K562 (cell line): ENCODE results near the gene ATP5F1A. TPM values are rescaled to one million over a fixed set of nuclear protein-coding genes. Genes with fewer than 3 reads are reported as not detected.

Experiments used
- ATAC-seq: fragments of 200-7000 bp; cut with Tn5 transposase; 3 replicates; pipeline ENCODE4 v1.9.1; 2020; ENCODE audit warnings: moderate library complexity
- BruUV-seq: library from RNA; stranded (reverse); fragments of 400-500 nt; replicated peaks from 2 replicates; lab custom pipeline; 2021; lab: Mats Ljungman, UMichigan
- CTCF ChIA-PET: fragments of 300-600 bp; formaldehyde crosslinking; extraction: SDS; loops from one replicate; lab custom pipeline; 2021; ENCODE audit warnings: low intra/inter-chr PET ratio; lab: Yijun Ruan, JAX
- POLR2A ChIA-PET: fragments of 300-600, 350-650 bp; sonication (Branson Sonifier 250); formaldehyde crosslinking; extraction: SDS; loops from one replicate; lab custom pipeline; 2021; ENCODE audit warnings: antibody characterized with exemption, inconsistent platforms; lab: Yijun Ruan, JAX
- DNase-seq, 4 experiments: peaks; one replicate each; pipeline versions ENCODE4 v3.0.0 to v3.0.0-alpha.2; 2011 to 2018; ENCODE audit warnings: low spot score in 3 of 4, mixed read lengths in 3 of 4; ENCODE audit errors: extremely low read depth in 1 of 4
- FAIRE-seq: peaks from 2 replicates; lab custom pipeline; 2011; peaks lifted over from hg19 to GRCh38; lab: Jason Lieb, UNC
- H2AFZ ChIP-seq: 2 replicates; pipeline ENCODE4 v1.6.0; 2011; ENCODE audit warnings: low read depth, low read length, control low read depth, inconsistent platforms
- H3K27ac ChIP-seq: fragments of 200-600 bp; 3 replicates; pipeline ENCODE4 v1.8.0; 2011; ENCODE audit warnings: low read depth, mild to moderate bottlenecking, control low read depth, inconsistent platforms, low read length, moderate library complexity, mixed read lengths; ENCODE audit errors: extremely low read depth
- H3K27me3 ChIP-seq, 2 experiments: fragments of 300-600 bp in 1 of 2; 2 replicates in 1 of 2; 3 replicates in 1 of 2; pipeline versions ENCODE4 v1.6.0 to v1.8.0; 2011; ENCODE audit warnings: inconsistent platforms in 2 of 2, low read length in 2 of 2, mild to moderate bottlenecking in 1 of 2, mixed read lengths in 1 of 2, moderate library complexity in 1 of 2; ENCODE audit not compliant: control insufficient read depth in 2 of 2, insufficient read depth in 2 of 2
- H3K36me3 ChIP-seq: fragments of 300-600 bp; 3 replicates; pipeline ENCODE4 v1.8.0; 2011; ENCODE audit warnings: mild to moderate bottlenecking, low read length, inconsistent platforms; ENCODE audit not compliant: control insufficient read depth, insufficient read depth
- H3K4me1 ChIP-seq, 2 experiments: fragments of 200-600 bp in 1 of 2; replicated peaks in 1 of 2; 2 replicates in 1 of 2; 3 replicates in 1 of 2; pipeline versions ENCODE4 v1.5.1 to v1.8.0; 2011; ENCODE audit warnings: inconsistent platforms in 2 of 2, low read length in 2 of 2, mild to moderate bottlenecking in 1 of 2, mixed read lengths in 1 of 2, moderate library complexity in 1 of 2; ENCODE audit not compliant: control insufficient read depth in 2 of 2, insufficient read depth in 2 of 2
- H3K4me2 ChIP-seq: 2 replicates; pipeline ENCODE4 v1.6.1; 2011; ENCODE audit warnings: low read length, control low read depth, inconsistent platforms, mixed read lengths; ENCODE audit not compliant: insufficient read depth
- H3K4me3 ChIP-seq: fragments of 200-600 bp; sonication (generic), shearing (Covaris generic); 2 replicates; pipeline ENCODE4 v1.5.1; 2016; ENCODE audit warnings: control low read depth, inconsistent platforms
- H3K79me2 ChIP-seq: fragments of 200-600 bp; 3 replicates; pipeline ENCODE4 v1.8.0; 2011; ENCODE audit warnings: low read length, inconsistent platforms; ENCODE audit not compliant: control insufficient read depth, insufficient read depth
- H3K9ac ChIP-seq, 2 experiments: 2 replicates each; pipeline versions ENCODE4 v1.6.0 to v1.6.1; 2011; ENCODE audit warnings: low read depth in 2 of 2, low read length in 2 of 2, control low read depth in 1 of 2, inconsistent platforms in 1 of 2, mild to moderate bottlenecking in 1 of 2, mixed read lengths in 1 of 2; ENCODE audit not compliant: insufficient read depth in 1 of 2
- H3K9me1 ChIP-seq: one replicate; pipeline ENCODE4 v1.6.0; 2011; ENCODE audit warnings: inconsistent platforms, mild to moderate bottlenecking, low read length, moderate library complexity; ENCODE audit not compliant: control insufficient read depth, insufficient read depth
- H3K9me3 ChIP-seq: replicated peaks from 2 replicates; pipeline ENCODE4 v1.5.1; 2011; ENCODE audit warnings: low read depth, low read length, inconsistent platforms; ENCODE audit not compliant: control insufficient read depth, insufficient read depth
- H4K20me1 ChIP-seq: replicated peaks from 2 replicates; pipeline ENCODE4 v1.6.1; 2011; ENCODE audit warnings: low read length, inconsistent platforms, mixed read lengths; ENCODE audit not compliant: control insufficient read depth, insufficient read depth
- AFF1 ChIP-seq, 2 experiments: fragments of 450-650 bp; IDR thresholded peaks; 2 replicates each; pipeline ENCODE4 v1.6.1; 2018; ENCODE audit warnings: mild to moderate bottlenecking in 2 of 2, low read depth in 1 of 2; ENCODE audit not compliant: partially characterized antibody in 2 of 2
- BHLHE40 ChIP-seq: IDR thresholded peaks from 2 replicates; pipeline ENCODE4 v1.6.1; 2011; ENCODE audit warnings: low read length, improper control_type of control experiment
- CCAR2 ChIP-seq: fragments of 200-400 bp; formaldehyde crosslinking; IDR thresholded peaks from 2 replicates; pipeline ENCODE4 v1.6.1; 2017; ENCODE audit warnings: mild to moderate bottlenecking, low read depth, low read length
- E2F3 ChIP-seq: fragments of 250-450 bp; sonication (Bioruptor Pico); IDR thresholded peaks from 2 replicates; pipeline ENCODE4 v1.4.0; 2020; ENCODE audit warnings: mild to moderate bottlenecking
- FOXA3 ChIP-seq, 2 experiments: fragments of 450-650 bp in 1 of 2; sonication (generic) in 1 of 2; formaldehyde crosslinking; IDR thresholded peaks in 1 of 2; conservative IDR thresholded peaks in 1 of 2; 2 replicates each; pipeline versions ENCODE4 v1.4.0 to v1.8.0; 2020 to 2022; ENCODE audit warnings: mild to moderate bottlenecking in 2 of 2, missing genetic modification reagents in 1 of 2
- GMEB1 ChIP-seq: fragments of 250-450 bp; sonication (Bioruptor Pico); IDR thresholded peaks from 2 replicates; pipeline ENCODE4 v1.4.0; 2020; ENCODE audit warnings: mild to moderate bottlenecking
- NFE2 ChIP-seq: IDR thresholded peaks from 2 replicates; pipeline ENCODE4 v1.6.1; 2014; ENCODE audit warnings: antibody characterized with exemption, low read depth
- RBM14 ChIP-seq: fragments of 200-400 bp; formaldehyde crosslinking; IDR thresholded peaks from 2 replicates; pipeline ENCODE4 v1.6.1; 2018; ENCODE audit warnings: low read depth, mild to moderate bottlenecking, low read length, moderate library complexity, borderline replicate concordance; ENCODE audit not compliant: insufficient read depth
- SRSF1 ChIP-seq: fragments of 200-400 bp; formaldehyde crosslinking; IDR thresholded peaks from 2 replicates; pipeline ENCODE4 v1.6.1; 2017; ENCODE audit warnings: mild to moderate bottlenecking, low read depth, low read length, moderate library complexity
- TCF3 ChIP-seq: sonication (generic); formaldehyde crosslinking; IDR thresholded peaks from 2 replicates; pipeline ENCODE4 v1.4.0; 2020; ENCODE audit warnings: mild to moderate bottlenecking, missing genetic modification reagents
- TGIF2 ChIP-seq: sonication (generic); formaldehyde crosslinking; IDR thresholded peaks from 2 replicates; pipeline ENCODE4 v1.8.1; 2022; ENCODE audit warnings: mild to moderate bottlenecking, missing genetic modification reagents, moderate library complexity
- TSC22D4 ChIP-seq: fragments of 450-650 bp; IDR thresholded peaks from 2 replicates; pipeline ENCODE4 v1.6.1; 2016; ENCODE audit warnings: missing genetic modification characterization, missing biosample characterization, control low read depth
- UBTF ChIP-seq, 2 experiments: IDR thresholded peaks; 2 replicates each; pipeline ENCODE4 v1.6.1; 2012; ENCODE audit warnings: improper control_type of control experiment in 2 of 2, low read depth in 2 of 2, low read length in 2 of 2, borderline replicate concordance in 1 of 2
- XRCC5 ChIP-seq: fragments of 200-400 bp; formaldehyde crosslinking; IDR thresholded peaks from 2 replicates; pipeline ENCODE4 v1.6.1; 2017; ENCODE audit warnings: low read depth, mild to moderate bottlenecking, low read length
- ZNF57 ChIP-seq: fragments of 450-650 bp; formaldehyde crosslinking; IDR thresholded peaks from 2 replicates; pipeline ENCODE4 v1.4.0; 2020; ENCODE audit warnings: mild to moderate bottlenecking, moderate library complexity
- WGBS: fragments of 100-300 bp; shearing (Covaris generic); methylation state at CpG from one replicate; pipeline ENCODE4 v1.1.6; 2016; ENCODE audit warnings: low coverage, mixed read lengths; ENCODE audit not compliant: insufficient coverage; ENCODE audit errors: missing lambda C conversion rate; 5-methylcytosine and 5-hydroxymethylcytosine counted together
- in situ Hi-C: fragments of 300-500 bp; cut with MboI; formaldehyde crosslinking; loops from 4 replicates; pipeline ENCODE4 v1.15.0; 2018; ENCODE audit warnings: inconsistent platforms, mixed read lengths
- intact Hi-C: fragments of 100-400 bp; cut with micrococcal nuclease; formaldehyde crosslinking; loops from 2 replicates; pipeline ENCODE4 v1.14.2; 2022
- polyA plus RNA-seq, 8 experiments: library from polyadenylated mRNA; depleted of rRNA in 4 of 8; stranded (reverse) in 5 of 8; unstranded in 3 of 8; fragments of >200 nt; fragmentation: Nextera tagmentation in 2 of 8; fragmentation: Illumina TruSeq in 1 of 8; extraction: Ambion mirVana in 2 of 8; extraction: Trizol in 1 of 8; gene quantifications; 2 replicates each; pipeline versions ENCODE4 v1.2.1 to v1.2.3, GENCODE V29; 2011 to 2014; ENCODE audit warnings: inconsistent platforms in 1 of 8, missing spikeins in 1 of 8
- total RNA-seq, 7 experiments: library from RNA; depleted of rRNA in 6 of 7; stranded (reverse); fragments of >200 nt in 6 of 7; fragmentation: Illumina TruSeq in 2 of 7; extraction: Trizol in 2 of 7; gene quantifications; 2 replicates each; pipeline versions ENCODE4 v1.2.1 to v1.2.3, GENCODE V29; 2011 to 2021; ENCODE audit warnings: low replicate concordance in 1 of 7

ATP5F1A gene
- total and polyA plus RNA-seq, 9 of the 15 experiments (the other 6 are each of a cell fraction or from before 2014, with no cell fraction given), result 377 to 762 (median 490) TPM

- no TSS peak for BruUV-seq
- FAIRE-seq, result peak; percentile 79
- TF ChIP-seq FOXA3 (CRISPR knock-in tag; conservative IDR thresholded peaks at IDR 0.05 in 1 of 2, IDR thresholded peaks at IDR 0.05 in 1 of 2) (no peak), UBTF (IDR thresholded peaks at IDR 0.05; ENCODE audit: borderline replicate concordance in 1 of 2, low read depth in 2 of 2, low read length in 2 of 2) (no peak), TGIF2 (CRISPR knock-in tag) (no peak), TSC22D4 (tag) (no peak), CCAR2 (no peak), BHLHE40 (no peak), GMEB1 (CRISPR knock-in tag) (no peak), E2F3 (CRISPR knock-in tag) (no peak), AFF1 (IDR thresholded peaks at IDR 0.05; ENCODE audit: low read depth in 1 of 2, partially characterized antibody in 2 of 2) (no peak), TCF3 (CRISPR knock-in tag) (peak; percentile 25; the same call in 1 of the 2 replicates), RBM14 (no peak), ZNF57 (CRISPR knock-in tag) (no peak), SRSF1 (no peak), XRCC5 (no peak), NFE2 (peak; percentile 27; the same call in 1 of the 2 replicates)
Measured at GRCh38 chr18:46062781-46063180, 35.3 kb downstream of the ATP5F1A start.

More at GRCh38 chr18:46062781-46063180, 35.3 kb downstream of the ATP5F1A start:
- Histone ChIP-seq H2AFZ (0 out of 2 replicates have a peak overlapping the region, but pooled peaks have one; percentile 33), H4K20me1 (no peaks in the 10 kb centered on the region), H3K27me3 (no peaks in the 10 kb centered on the region), H3K79me2 (peaks cover 58% of the 10 kb centered on the region), H3K4me2 (peak overlapping the region; percentile 72), H3K36me3 (peaks cover 2% of the 10 kb centered on the region; the same call in 2 of the 3 replicates), H3K9ac (peak overlapping the region in 1 of 2 experiments; percentile 35; a peak in 2 of 4 replicates), H3K9me3 (no peaks in the 10 kb centered on the region), H3K27ac (peak overlapping the region; percentile 63), H3K9me1 (no peaks in the 10 kb centered on the region), H3K4me1 (peaks cover 10 to 44% of the 10 kb centered on the region in 2 experiments; a peak in 4 of 5 replicates), H3K4me3 (no peak overlapping the region)
- CTCF ChIA-PET, result no interaction called here
- DNase-seq, result peak in 1 of 4 experiments; percentile 58
- intact Hi-C loops, result no loop called here
- POLR2A ChIA-PET, result no interaction called here
- ATAC-seq, result peak; percentile 45
- WGBS, result 14% methylated on average over 5 of the region's 5 CpGs
- in situ Hi-C loops, result no loop called here
